HFFc6 (cell line): Measurements from ENCODE around the gene HSPB9. TPM values are rescaled to one million over a fixed set of nuclear protein-coding genes. Genes with fewer than 3 reads are reported as not detected.

ENCODE experiments used
- DNase-seq: peaks from one replicate; pipeline ENCODE4 v3.0.0-alpha.2; 2018
- H3K27ac Mint-ChIP-seq: 2 replicates; pipeline ENCODE4 v1.8.0; 2020; ENCODE audit warnings: mild to moderate bottlenecking, mixed read lengths
- H3K27me3 Mint-ChIP-seq: 2 replicates; pipeline ENCODE4 v1.8.0; 2021; ENCODE audit warnings: mild to moderate bottlenecking, moderate library complexity, mixed read lengths; ENCODE audit not compliant: insufficient read depth
- H3K36me3 Mint-ChIP-seq: 2 replicates; pipeline ENCODE4 v1.8.0; 2021; ENCODE audit warnings: low read depth, mixed read lengths
- H3K4me1 Mint-ChIP-seq: 2 replicates; pipeline ENCODE4 v1.8.0; 2020; ENCODE audit warnings: low read depth, mixed read lengths
- H3K4me3 Mint-ChIP-seq: 2 replicates; pipeline ENCODE4 v1.8.0; 2020; ENCODE audit warnings: mild to moderate bottlenecking, moderate library complexity, mixed read lengths
- H3K9me3 Mint-ChIP-seq: 2 replicates; pipeline ENCODE4 v1.8.0; 2020; ENCODE audit warnings: mild to moderate bottlenecking, mixed read lengths
- CTCF ChIP-seq: fragments of 200-600 bp; sonication (generic); IDR thresholded peaks from 2 replicates; pipeline ENCODE4 v1.5.0; 2021; ENCODE audit warnings: antibody characterized with exemption, mild to moderate bottlenecking
- total RNA-seq, 6 experiments: library from RNA; stranded (reverse); fragmentation: NEBNext Ultra II Directional; extraction: Animal tissue kit (Norgen Biotek cat#: 25700); gene quantifications; 2 replicates in 1 of 6; 3 replicates in 5 of 6; pipeline ENCODE4 v1.2.3, GENCODE V29; 2021

Gene HSPB9
- total RNA-seq, 6 experiments from 2014 or later: not detected

- Mint-ChIP-seq H3K9me3 (no peaks in the 10 kb centered on the region), H3K4me1 (peaks cover 32% of the 10 kb centered on the region), H3K4me3 (no peak overlapping the region), H3K27me3 (peaks cover 5% of the 10 kb centered on the region), H3K36me3 (peaks cover 9% of the 10 kb centered on the region), H3K27ac (no peak overlapping the region)
- TF ChIP-seq CTCF: no peak
- no peak for DNase-seq
These were observed 5.0 kb upstream of the HSPB9 start for GRCh38 chr17:42117397-42118125.

GRCh38 chr17:42118126-42118510 is 4.5 kb upstream of the HSPB9 start:
- Mint-ChIP-seq H3K4me1 (peaks cover 29% of the 10 kb centered on the region), H3K36me3 (peaks cover 10% of the 10 kb centered on the region), H3K27me3 (peaks cover 5% of the 10 kb centered on the region), H3K9me3 (no peaks in the 10 kb centered on the region), H3K4me3 (no peak overlapping the region), H3K27ac (no peak overlapping the region)
- no peak for DNase-seq
- no peak for TF ChIP-seq CTCF

GRCh38 chr17:42118545-42118944 is 4.1 kb upstream of the HSPB9 start:
- DNase-seq: no peak
- peaks cover 13% of the 10 kb centered on the region for H3K36me3 Mint-ChIP-seq
- no peak overlapping the region; the same call in 1 of the 2 replicates for H3K27ac Mint-ChIP-seq
- no peaks in the 10 kb centered on the region for H3K9me3 Mint-ChIP-seq
- peaks cover 29% of the 10 kb centered on the region for H3K4me1 Mint-ChIP-seq
- no peak overlapping the region for H3K4me3 Mint-ChIP-seq
- peaks cover 5% of the 10 kb centered on the region for H3K27me3 Mint-ChIP-seq
- peak; percentile 72 for TF ChIP-seq CTCF

GRCh38 chr17:42119301-42119700 is 3.3 kb upstream of the HSPB9 start:
- Mint-ChIP-seq H3K27me3 (peaks cover 5% of the 10 kb centered on the region), H3K9me3 (no peaks in the 10 kb centered on the region), H3K36me3 (peaks cover 14% of the 10 kb centered on the region), H3K4me3 (no peak overlapping the region), H3K27ac (no peak overlapping the region; the same call in 1 of the 2 replicates), H3K4me1 (peaks cover 29% of the 10 kb centered on the region)
- no peak for DNase-seq
- TF ChIP-seq CTCF: no peak

GRCh38 chr17:42120161-42120769 is 2.3 kb upstream of the HSPB9 start:
- H3K9me3 Mint-ChIP-seq: no peaks in the 10 kb centered on the region
- H3K27ac Mint-ChIP-seq: peak overlapping the region; percentile 53
- peaks cover 29% of the 10 kb centered on the region for H3K4me1 Mint-ChIP-seq
- H3K27me3 Mint-ChIP-seq: peaks cover 5% of the 10 kb centered on the region
- peaks cover 19% of the 10 kb centered on the region for H3K36me3 Mint-ChIP-seq
- DNase-seq: no peak
- peak overlapping the region; percentile 76 for H3K4me3 Mint-ChIP-seq
- TF ChIP-seq CTCF: no peak
